GM12891 (cell line): ENCODE measurements around the gene MARK2.

Experiments used
- POLR2A ChIP-seq: IDR thresholded peaks from 2 replicates; pipeline ENCODE4 v1.6.1; 2011; ENCODE audit warnings: low read depth, low read length, control low read depth
- POLR2AphosphoS5 ChIP-seq: IDR thresholded peaks from 2 replicates; pipeline ENCODE4 v1.6.1; 2011; ENCODE audit warnings: low read depth, low read length, control low read depth

DNA sequence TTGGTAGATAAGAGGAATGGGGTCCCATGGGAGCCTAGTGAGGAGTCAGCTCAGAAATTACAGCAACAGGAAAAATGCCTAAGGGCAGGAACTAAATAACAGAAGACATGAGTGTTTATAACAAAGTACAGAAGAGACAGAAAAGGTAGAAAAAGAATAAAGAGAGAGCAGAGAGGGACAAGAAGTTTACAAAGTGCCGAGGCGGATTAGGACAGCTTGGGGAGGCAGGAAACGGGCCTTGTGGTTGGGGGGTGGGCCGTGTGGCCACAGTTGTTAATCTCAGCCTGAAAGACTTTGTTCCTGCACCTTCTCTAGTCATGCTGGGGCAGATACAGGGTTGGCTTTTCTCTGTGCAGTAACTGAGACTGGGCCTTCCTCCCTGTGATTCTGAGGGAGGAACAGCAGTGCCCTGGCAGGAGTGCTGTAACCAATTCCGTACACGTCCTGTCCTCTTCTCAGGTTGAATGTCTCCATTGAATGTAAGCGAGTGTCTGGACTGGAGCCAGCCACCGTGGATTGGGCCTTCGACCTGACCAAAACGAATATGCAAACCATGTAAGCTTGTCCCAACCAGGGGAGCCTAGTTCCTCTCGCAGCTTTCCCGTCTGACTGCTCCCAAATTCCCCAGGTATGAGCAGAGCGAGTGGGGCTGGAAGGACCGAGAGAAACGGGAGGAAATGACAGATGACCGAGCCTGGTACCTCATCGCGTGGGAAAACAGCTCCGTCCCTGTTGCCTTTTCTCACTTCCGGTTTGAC, 113.0 kb downstream of the MARK2 start:
- TF ChIP-seq POLR2A (no peak), POLR2AphosphoS5 (no peak)
